ENCODE data around the gene NFE2L2.

- TF ChIP-seq POLR2A (IDR thresholded peaks at IDR 0.05) (no peak), CTCF (IDR thresholded peaks at IDR 0.05) (no peak)
These were observed 4.4 kb upstream of the NFE2L2 start for GRCh38 chr2:177268901-177269300.
